Ishikawa (cell line): ENCODE data around the gene TTC3.

Source experiments
- CEBPB ChIP-seq: IDR thresholded peaks from 2 replicates; pipeline ENCODE4 v1.6.1; 2012
- CREB1 ChIP-seq: IDR thresholded peaks from 2 replicates; pipeline ENCODE4 v1.6.1; 2012; ENCODE audit warnings: low read depth
- EGR1 ChIP-seq: IDR thresholded peaks from 2 replicates; pipeline ENCODE4 v1.6.1; 2012
- EP300 ChIP-seq: IDR thresholded peaks from 2 replicates; pipeline ENCODE4 v1.6.1; 2012; ENCODE audit warnings: borderline replicate concordance
- FOXM1 ChIP-seq: IDR thresholded peaks from 2 replicates; pipeline ENCODE4 v1.6.1; 2012; ENCODE audit warnings: low read depth, borderline replicate concordance
- RAD21 ChIP-seq: IDR thresholded peaks from 2 replicates; pipeline ENCODE4 v1.6.1; 2012; ENCODE audit warnings: low read depth
- TAF1 ChIP-seq: IDR thresholded peaks from 2 replicates; pipeline ENCODE4 v1.6.1; 2012; ENCODE audit warnings: low read depth, mild to moderate bottlenecking
- YY1 ChIP-seq: IDR thresholded peaks from 2 replicates; pipeline ENCODE4 v1.6.1; 2012; ENCODE audit warnings: low read depth
- ZBTB7A ChIP-seq: IDR thresholded peaks from 2 replicates; pipeline ENCODE4 v1.6.1; 2012; ENCODE audit warnings: low read depth
- TF ChIP-seq, protein P1 (sequence below): IDR thresholded peaks from 2 replicates; pipeline ENCODE4 v1.6.1; 2012; ENCODE audit warnings: low read depth, mild to moderate bottlenecking
- TF ChIP-seq, protein P2 (sequence below): IDR thresholded peaks from 2 replicates; pipeline ENCODE4 v1.6.1; 2012

DNA sequence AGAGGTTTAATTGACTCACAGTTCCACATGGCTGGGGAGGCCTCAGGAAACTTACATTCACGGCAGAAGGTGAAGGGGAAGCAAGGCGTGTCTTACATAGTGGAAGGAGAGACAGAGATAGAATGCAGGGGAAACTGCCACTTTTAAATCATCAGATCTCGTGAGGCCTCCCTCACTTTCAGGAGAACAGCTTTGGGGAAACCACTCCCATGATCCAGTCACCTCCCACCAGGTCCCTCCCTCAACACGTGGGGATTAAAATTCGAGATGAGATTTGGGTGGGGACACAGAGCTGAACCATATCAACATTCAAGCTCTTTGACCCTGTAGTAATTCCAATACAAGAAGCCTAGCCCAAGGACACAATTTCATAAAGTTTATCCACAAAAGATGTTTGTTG lies 13.9 kb upstream of the TTC3 start:
- TF ChIP-seq TAF1: no peak
- TF ChIP-seq EP300: no peak
- TF ChIP-seq RAD21: no peak
- no peak for TF ChIP-seq CREB1
- TF ChIP-seq, protein P1, sequence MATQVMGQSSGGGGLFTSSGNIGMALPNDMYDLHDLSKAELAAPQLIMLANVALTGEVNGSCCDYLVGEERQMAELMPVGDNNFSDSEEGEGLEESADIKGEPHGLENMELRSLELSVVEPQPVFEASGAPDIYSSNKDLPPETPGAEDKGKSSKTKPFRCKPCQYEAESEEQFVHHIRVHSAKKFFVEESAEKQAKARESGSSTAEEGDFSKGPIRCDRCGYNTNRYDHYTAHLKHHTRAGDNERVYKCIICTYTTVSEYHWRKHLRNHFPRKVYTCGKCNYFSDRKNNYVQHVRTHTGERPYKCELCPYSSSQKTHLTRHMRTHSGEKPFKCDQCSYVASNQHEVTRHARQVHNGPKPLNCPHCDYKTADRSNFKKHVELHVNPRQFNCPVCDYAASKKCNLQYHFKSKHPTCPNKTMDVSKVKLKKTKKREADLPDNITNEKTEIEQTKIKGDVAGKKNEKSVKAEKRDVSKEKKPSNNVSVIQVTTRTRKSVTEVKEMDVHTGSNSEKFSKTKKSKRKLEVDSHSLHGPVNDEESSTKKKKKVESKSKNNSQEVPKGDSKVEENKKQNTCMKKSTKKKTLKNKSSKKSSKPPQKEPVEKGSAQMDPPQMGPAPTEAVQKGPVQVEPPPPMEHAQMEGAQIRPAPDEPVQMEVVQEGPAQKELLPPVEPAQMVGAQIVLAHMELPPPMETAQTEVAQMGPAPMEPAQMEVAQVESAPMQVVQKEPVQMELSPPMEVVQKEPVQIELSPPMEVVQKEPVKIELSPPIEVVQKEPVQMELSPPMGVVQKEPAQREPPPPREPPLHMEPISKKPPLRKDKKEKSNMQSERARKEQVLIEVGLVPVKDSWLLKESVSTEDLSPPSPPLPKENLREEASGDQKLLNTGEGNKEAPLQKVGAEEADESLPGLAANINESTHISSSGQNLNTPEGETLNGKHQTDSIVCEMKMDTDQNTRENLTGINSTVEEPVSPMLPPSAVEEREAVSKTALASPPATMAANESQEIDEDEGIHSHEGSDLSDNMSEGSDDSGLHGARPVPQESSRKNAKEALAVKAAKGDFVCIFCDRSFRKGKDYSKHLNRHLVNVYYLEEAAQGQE: no peak
- no peak for TF ChIP-seq YY1
- TF ChIP-seq, protein P2, sequence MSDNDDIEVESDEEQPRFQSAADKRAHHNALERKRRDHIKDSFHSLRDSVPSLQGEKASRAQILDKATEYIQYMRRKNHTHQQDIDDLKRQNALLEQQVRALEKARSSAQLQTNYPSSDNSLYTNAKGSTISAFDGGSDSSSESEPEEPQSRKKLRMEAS: no peak
- no peak for TF ChIP-seq EGR1
- no peak for TF ChIP-seq FOXM1
- no peak for TF ChIP-seq CEBPB
- no peak for TF ChIP-seq ZBTB7A
